NCI-H146 treated with DMSO at 0.1 percent for 48 hours (cell line): ENCODE measurements around the gene SCYGR7.
"Not testable (repeated sequence)": the region's sequence is repeated elsewhere in the genome, so short reads cannot be mapped to it uniquely, and the experiment has no call there.

Experiments used
- DNase-seq: peaks from one replicate; lab custom pipeline; 2025; ENCODE audit not compliant: unreplicated experiment; lab: John Stamatoyannopoulos, UW

The SCYGR7 gene

GRCh38 chr2:227728035-227728434, at the start of gene SCYGR7:
Gene SCYGR7 (plus strand): TSS chr2:227728335. CDS start chr2:227728335, 0 bp downstream.
- no peak for DNase-seq

GRCh38 chr2:227684258-227684657, 43.9 kb upstream of the SCYGR7 start:
- no peak for DNase-seq

GRCh38 chr2:227687189-227687588, 40.9 kb upstream of the SCYGR7 start:
- no peak for DNase-seq

- no peak for DNase-seq
Measured at GRCh38 chr2:227696990-227697679, 31.0 kb upstream of the SCYGR7 start.

GRCh38 chr2:227701556-227701955, 26.6 kb upstream of the SCYGR7 start:
- DNase-seq, result no peak

- no peak for DNase-seq
Measured at GRCh38 chr2:227703280-227703732, 24.8 kb upstream of the SCYGR7 start.

GRCh38 chr2:227703961-227704360, 24.2 kb upstream of the SCYGR7 start:
- DNase-seq, result no peak

- DNase-seq, result no peak
Measured at GRCh38 chr2:227706859-227707258, 21.3 kb upstream of the SCYGR7 start.

GRCh38 chr2:227707390-227707789, 20.7 kb upstream of the SCYGR7 start:
- DNase-seq, result no peak

- DNase-seq, result no peak
Measured at GRCh38 chr2:227710986-227711385, 17.1 kb upstream of the SCYGR7 start.

- DNase-seq, result no peak
Measured at GRCh38 chr2:227713291-227713690, 14.8 kb upstream of the SCYGR7 start.

GRCh38 chr2:227716501-227716900, 11.6 kb upstream of the SCYGR7 start:
- no peak for DNase-seq

- DNase-seq, result no peak
Measured at GRCh38 chr2:227717687-227718567, 10.2 kb upstream of the SCYGR7 start, which contains the start of gene SLC19A3. Gene SLC19A3 (minus strand): TSS chr2:227718028. CDS start chr2:227702318, 15,710 bp downstream.

GRCh38 chr2:227719641-227720040, 8.5 kb upstream of the SCYGR7 start:
- no peak for DNase-seq

GRCh38 chr2:227720680-227721079, 7.5 kb upstream of the SCYGR7 start:
- no peak for DNase-seq

GRCh38 chr2:227722821-227723220, 5.3 kb upstream of the SCYGR7 start:
- not testable (repeated sequence) for DNase-seq

- no peak for DNase-seq
Measured at GRCh38 chr2:227724394-227725039, 3.6 kb upstream of the SCYGR7 start, which contains the start of gene SCYGR6. Gene SCYGR6 (minus strand): TSS chr2:227724757. CDS start chr2:227724757, 0 bp downstream.

- DNase-seq, result no peak
Measured at GRCh38 chr2:227739351-227739750, 11.2 kb downstream of the SCYGR7 start.

GRCh38 chr2:227740705-227741104, 12.6 kb downstream of the SCYGR7 start:
- not testable (repeated sequence) for DNase-seq

GRCh38 chr2:227745594-227745993, 17.5 kb downstream of the SCYGR7 start, which contains the start of gene SCYGR8:
Gene SCYGR8 (plus strand): TSS chr2:227745894. CDS start chr2:227745894, 0 bp downstream.
- DNase-seq, result no peak

- DNase-seq, result no peak
Measured at GRCh38 chr2:227748079-227748478, 19.9 kb downstream of the SCYGR7 start.
